Immature natural killer cell (primary cell): Measurements from ENCODE around the gene HSD3B2. TPM values are rescaled to one million over a fixed set of nuclear protein-coding genes. Genes with fewer than 3 reads are reported as not detected.

Experiments used
- DNase-seq, 3 donors: peaks; one replicate each; pipeline ENCODE4 v3.0.0; 2022; ENCODE audit warnings: mixed read lengths in 1 of 3
- H3K27ac Mint-ChIP-seq, 6 donors: one replicate each; pipeline ENCODE4 v1.8.0; 2020; ENCODE audit warnings: mixed read lengths in 6 of 6, mild to moderate bottlenecking in 5 of 6, inconsistent platforms in 4 of 6, moderate library complexity in 3 of 6
- H3K27me3 Mint-ChIP-seq, 3 donors: one replicate each; pipeline ENCODE4 v1.8.0; 2020 to 2021; ENCODE audit warnings: low read depth in 3 of 3, mild to moderate bottlenecking in 3 of 3, mixed read lengths in 3 of 3, moderate library complexity in 3 of 3, inconsistent platforms in 1 of 3
- H3K36me3 Mint-ChIP-seq, 3 donors: one replicate each; pipeline ENCODE4 v1.8.0; 2020; ENCODE audit warnings: mixed read lengths in 3 of 3, inconsistent platforms in 2 of 3, mild to moderate bottlenecking in 2 of 3
- H3K4me1 Mint-ChIP-seq, 2 donors: one replicate each; pipeline ENCODE4 v1.8.0; 2020; ENCODE audit warnings: inconsistent platforms in 2 of 2, mild to moderate bottlenecking in 2 of 2, mixed read lengths in 2 of 2, moderate library complexity in 1 of 2
- H3K4me3 Mint-ChIP-seq, 5 donors: one replicate each; pipeline ENCODE4 v1.8.0; 2020; ENCODE audit warnings: mild to moderate bottlenecking in 5 of 5, mixed read lengths in 5 of 5, inconsistent platforms in 3 of 5, moderate library complexity in 3 of 5
- H3K9me3 Mint-ChIP-seq, 6 donors: one replicate each; pipeline ENCODE4 v1.8.0; 2020; ENCODE audit warnings: mild to moderate bottlenecking in 6 of 6, mixed read lengths in 6 of 6, inconsistent platforms in 4 of 6, moderate library complexity in 3 of 6
- polyA plus RNA-seq, 3 donors: library from polyadenylated mRNA; unstranded; fragments of 300-500 nt; fragmentation: Illumina TruSeq; gene quantifications; one replicate each; pipeline ENCODE4 v1.2.3, GENCODE V29; 2021

The HSD3B2 gene
- polyA plus RNA-seq, 3 donors from 2014 or later = not detected

DNA sequence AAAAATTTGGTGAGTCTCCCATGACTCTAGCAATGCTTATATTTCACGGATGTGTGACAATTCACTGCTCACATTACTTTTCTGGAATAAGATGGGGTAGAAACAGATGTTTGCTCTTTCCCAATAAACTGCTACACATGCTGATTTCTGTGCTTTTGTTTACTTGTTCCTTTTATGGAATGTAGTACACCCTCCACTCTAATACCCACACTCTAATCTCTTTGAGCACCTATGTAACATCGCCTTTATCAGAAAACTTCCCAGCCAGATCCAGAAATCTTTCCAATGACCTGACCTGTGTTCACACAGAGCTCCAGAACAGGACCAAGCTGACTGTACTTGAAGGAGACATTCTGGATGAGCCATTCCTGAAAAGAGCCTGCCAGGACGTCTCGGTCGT, 4.2 kb downstream of the HSD3B2 start:
- Mint-ChIP-seq H3K4me3 (no peak overlapping the region), H3K27ac (no peak overlapping the region), H3K9me3 (peaks cover 0 to 6% (median 0%) of the 10 kb centered on the region in 6 donors), H3K27me3 (peaks cover 0 to 2% (median 2%) of the 10 kb centered on the region in 3 donors), H3K4me1 (no peaks in the 10 kb centered on the region), H3K36me3 (no peaks in the 10 kb centered on the region)
- no peak for DNase-seq

DNA sequence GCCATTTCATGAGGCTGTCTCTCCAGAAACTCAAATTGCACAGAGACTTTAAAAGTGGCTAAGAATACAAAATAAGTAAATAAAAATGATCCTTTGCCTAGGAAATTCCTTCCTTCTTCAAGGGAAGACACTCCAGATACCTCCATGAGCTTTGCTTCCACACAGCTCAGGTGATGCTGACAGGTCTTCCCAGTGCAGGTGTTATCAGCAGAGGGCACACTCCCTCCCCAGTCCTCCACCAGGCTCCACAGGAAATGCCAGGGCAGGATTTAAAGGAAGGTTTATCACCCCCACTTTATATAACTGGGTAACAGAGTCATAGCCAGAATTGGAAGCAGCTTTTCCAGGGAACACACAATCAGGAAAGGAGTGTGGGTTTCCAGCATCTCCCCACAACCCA, 5.7 kb downstream of the HSD3B2 start:
- Mint-ChIP-seq H3K27ac (no peak overlapping the region), H3K4me3 (no peak overlapping the region), H3K9me3 (peaks cover 0 to 6% (median 0%) of the 10 kb centered on the region in 6 donors), H3K27me3 (peaks cover 0 to 2% (median 2%) of the 10 kb centered on the region in 3 donors), H3K4me1 (no peaks in the 10 kb centered on the region), H3K36me3 (no peaks in the 10 kb centered on the region)
- DNase-seq = no peak

DNA sequence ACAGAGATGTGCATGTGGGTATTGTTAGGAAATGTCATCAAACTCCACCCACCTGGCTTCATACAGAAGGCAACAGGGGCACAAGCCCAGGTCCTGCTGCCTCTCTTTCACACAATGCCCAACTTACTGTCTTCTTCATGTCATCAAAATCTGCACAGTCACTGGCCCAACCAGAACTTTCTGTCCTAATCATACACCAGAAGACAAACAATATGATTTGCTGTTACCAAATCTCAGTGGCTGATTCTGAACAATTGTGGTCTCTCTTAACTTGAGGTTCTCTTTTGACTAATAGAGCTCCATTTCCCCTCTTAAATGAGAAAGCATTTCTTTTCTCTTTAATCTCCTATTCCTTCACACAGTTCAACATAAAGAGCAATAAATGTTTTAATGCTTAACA, 7.7 kb downstream of the HSD3B2 start:
- H3K36me3 Mint-ChIP-seq = no peaks in the 10 kb centered on the region
- no peaks in the 10 kb centered on the region for H3K4me1 Mint-ChIP-seq
- H3K9me3 Mint-ChIP-seq = peaks cover 0 to 5% (median 0%) of the 10 kb centered on the region in 6 donors
- no peak overlapping the region for H3K4me3 Mint-ChIP-seq
- no peaks in the 10 kb centered on the region for H3K27me3 Mint-ChIP-seq
- H3K27ac Mint-ChIP-seq = no peak overlapping the region
- DNase-seq = no peak

DNA sequence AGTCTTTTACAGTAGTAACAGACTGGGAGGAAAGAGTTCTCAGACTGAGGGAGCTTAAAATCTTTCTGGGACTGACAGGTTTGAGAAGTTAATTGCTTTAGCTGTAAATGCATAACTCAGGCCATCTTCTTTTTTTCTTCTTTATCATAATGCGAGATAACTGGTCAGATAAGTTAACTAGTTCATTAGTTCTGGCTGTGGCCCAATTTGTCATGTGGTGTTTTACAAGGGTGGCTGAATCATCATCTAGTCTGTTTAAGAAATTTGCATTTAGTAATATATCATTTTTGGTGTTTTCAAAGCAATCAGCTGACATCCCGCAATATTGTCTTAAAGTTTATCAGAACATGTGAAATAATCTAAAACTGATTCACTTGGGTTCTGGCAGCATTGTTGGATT, 14.0 kb downstream of the HSD3B2 start:
- H3K27me3 Mint-ChIP-seq = peaks cover 0 to 10% (median 0%) of the 10 kb centered on the region in 3 donors

DNA sequence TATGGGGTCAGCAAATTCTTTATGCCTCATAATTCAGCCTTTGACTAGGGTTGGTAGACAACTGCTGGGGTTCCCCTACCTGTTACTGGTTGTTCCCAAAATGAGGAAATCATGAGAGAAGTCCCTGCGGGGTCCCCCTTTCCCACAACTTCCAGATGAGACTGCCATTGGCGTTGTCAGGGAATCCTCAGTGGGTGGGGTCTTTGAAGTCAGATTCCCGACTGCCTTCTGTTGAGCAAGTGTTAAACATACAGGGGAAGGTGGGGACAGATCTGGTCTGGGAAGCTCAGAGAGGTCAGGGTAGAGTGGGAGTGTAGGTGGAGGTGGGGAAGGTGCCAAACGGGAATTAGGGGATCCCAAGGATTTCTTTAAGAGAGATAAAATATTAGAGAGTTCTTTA, 14.7 kb downstream of the HSD3B2 start:
- no peak overlapping the region for H3K27ac Mint-ChIP-seq
- H3K4me3 Mint-ChIP-seq = no peak overlapping the region
- peaks cover 0 to 13% (median 3%) of the 10 kb centered on the region in 6 donors for H3K9me3 Mint-ChIP-seq

More for the DNA sequence above, 14.0 kb downstream of the HSD3B2 start:
- peaks cover 0 to 13% (median 3%) of the 10 kb centered on the region in 6 donors for H3K9me3 Mint-ChIP-seq
- no peak overlapping the region for H3K27ac Mint-ChIP-seq
- H3K4me1 Mint-ChIP-seq = no peaks in the 10 kb centered on the region
- DNase-seq = no peak
- H3K36me3 Mint-ChIP-seq = peaks cover 0 to 4% (median 0%) of the 10 kb centered on the region in 3 donors
- H3K4me3 Mint-ChIP-seq = no peak overlapping the region

DNA sequence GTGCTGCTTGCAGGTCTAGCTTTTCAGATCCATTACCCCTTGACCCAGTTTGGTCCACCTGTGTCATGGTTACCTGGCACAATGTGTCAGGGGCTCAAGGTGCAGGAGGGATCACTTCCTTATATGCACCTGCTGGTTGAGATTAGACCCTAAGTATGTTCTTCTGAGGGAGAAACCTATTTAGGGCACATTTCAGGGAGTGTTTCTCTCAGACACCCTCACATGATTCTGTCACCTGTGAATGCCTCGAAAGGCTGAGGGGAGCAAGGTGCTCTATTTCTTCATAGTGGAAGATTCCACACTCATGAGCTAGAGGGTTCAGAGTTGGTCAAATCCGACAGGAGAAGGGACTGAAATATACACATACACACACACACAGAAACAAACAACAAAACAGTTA, 15.5 kb downstream of the HSD3B2 start:
- H3K9me3 Mint-ChIP-seq = peaks cover 0 to 13% (median 3%) of the 10 kb centered on the region in 6 donors
- no peak overlapping the region for H3K4me3 Mint-ChIP-seq
- H3K4me1 Mint-ChIP-seq = no peaks in the 10 kb centered on the region
- DNase-seq = no peak
- no peak overlapping the region for H3K27ac Mint-ChIP-seq
- H3K27me3 Mint-ChIP-seq = peaks cover 0 to 10% (median 0%) of the 10 kb centered on the region in 3 donors
- peaks cover 0 to 4% (median 0%) of the 10 kb centered on the region in 3 donors for H3K36me3 Mint-ChIP-seq

More for the DNA sequence above, 14.7 kb downstream of the HSD3B2 start:
- H3K27me3 Mint-ChIP-seq = peaks cover 0 to 10% (median 0%) of the 10 kb centered on the region in 3 donors
- H3K4me1 Mint-ChIP-seq = no peaks in the 10 kb centered on the region
- DNase-seq = no peak
- H3K36me3 Mint-ChIP-seq = peaks cover 0 to 4% (median 0%) of the 10 kb centered on the region in 3 donors

DNA sequence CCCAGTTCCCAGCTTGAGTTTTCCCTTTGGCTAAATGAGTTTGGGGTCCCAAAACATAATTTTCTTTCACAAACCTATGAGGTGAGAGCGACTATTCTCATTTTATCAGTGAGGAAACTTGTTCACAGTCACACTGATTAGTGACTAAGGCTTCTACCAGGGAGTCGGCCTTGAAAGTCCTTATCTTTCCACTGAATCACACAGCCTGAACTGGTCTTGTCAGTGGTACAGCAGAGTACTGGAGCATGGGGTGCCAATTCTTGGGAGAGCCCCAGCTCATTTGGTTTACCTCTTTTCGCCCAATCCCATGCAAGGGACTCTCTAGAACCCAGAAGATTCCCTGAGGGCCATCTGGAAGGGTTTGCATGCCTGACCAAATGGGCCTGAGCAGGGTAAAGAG, 16.9 kb downstream of the HSD3B2 start:
- Mint-ChIP-seq H3K27ac (no peak overlapping the region), H3K27me3 (peaks cover 0 to 10% (median 0%) of the 10 kb centered on the region in 3 donors), H3K9me3 (peaks cover 0 to 11% (median 3%) of the 10 kb centered on the region in 6 donors), H3K4me1 (no peaks in the 10 kb centered on the region), H3K4me3 (no peak overlapping the region), H3K36me3 (peaks cover 0 to 4% (median 0%) of the 10 kb centered on the region in 3 donors)
- no peak for DNase-seq

DNA sequence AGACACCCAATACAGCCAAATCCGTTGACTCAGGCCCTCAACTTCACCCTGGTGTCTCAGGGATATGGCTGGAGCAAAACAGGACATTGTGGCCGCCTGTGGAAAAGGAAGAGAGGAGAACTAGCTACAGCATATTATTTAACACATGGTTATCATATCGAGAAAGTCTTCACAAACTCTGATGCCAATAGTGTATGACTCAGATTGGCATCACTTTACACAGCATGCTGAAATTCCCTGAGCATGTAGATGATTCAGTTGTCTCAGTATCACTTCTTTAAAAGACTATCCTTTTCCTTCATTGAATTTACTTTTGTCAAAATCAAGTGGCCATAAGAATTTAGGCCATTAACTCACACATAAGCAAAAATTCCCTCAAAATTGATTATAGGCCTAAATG, 20.1 kb downstream of the HSD3B2 start:
- peaks cover 0 to 4% (median 0%) of the 10 kb centered on the region in 3 donors for H3K36me3 Mint-ChIP-seq
- no peak overlapping the region for H3K4me3 Mint-ChIP-seq
- no peaks in the 10 kb centered on the region for H3K4me1 Mint-ChIP-seq
- no peak overlapping the region for H3K27ac Mint-ChIP-seq
- peaks cover 0 to 7% (median 2%) of the 10 kb centered on the region in 3 donors for H3K27me3 Mint-ChIP-seq
- peaks cover 0 to 12% (median 3%) of the 10 kb centered on the region in 6 donors for H3K9me3 Mint-ChIP-seq
- no peak for DNase-seq

DNA sequence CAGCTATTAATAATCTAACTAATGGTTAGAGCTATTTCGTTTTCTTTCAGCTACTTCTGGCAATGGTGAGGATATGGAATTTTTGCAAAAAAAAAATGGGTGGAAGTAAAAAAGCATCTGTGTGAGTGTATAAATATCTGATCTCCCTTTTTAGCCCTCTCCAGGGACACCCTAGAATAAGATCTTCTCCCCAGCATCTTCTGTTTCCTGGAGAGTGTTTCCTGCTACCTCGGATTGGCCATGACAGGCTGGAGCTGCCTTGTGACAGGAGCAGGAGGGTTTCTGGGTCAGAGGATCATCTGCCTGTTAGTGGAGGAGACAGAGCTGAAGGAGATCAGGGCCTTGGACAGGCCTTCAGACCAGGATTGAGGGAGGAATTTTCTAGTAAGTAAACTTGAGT, 23.8 kb downstream of the HSD3B2 start:
- Mint-ChIP-seq H3K27me3 (peaks cover 2 to 7% (median 3%) of the 10 kb centered on the region in 3 donors), H3K9me3 (peaks cover 0 to 10% (median under 1%) of the 10 kb centered on the region in 6 donors), H3K36me3 (no peaks in the 10 kb centered on the region), H3K4me3 (no peak overlapping the region), H3K27ac (no peak overlapping the region), H3K4me1 (no peaks in the 10 kb centered on the region)
- DNase-seq = no peak

DNA sequence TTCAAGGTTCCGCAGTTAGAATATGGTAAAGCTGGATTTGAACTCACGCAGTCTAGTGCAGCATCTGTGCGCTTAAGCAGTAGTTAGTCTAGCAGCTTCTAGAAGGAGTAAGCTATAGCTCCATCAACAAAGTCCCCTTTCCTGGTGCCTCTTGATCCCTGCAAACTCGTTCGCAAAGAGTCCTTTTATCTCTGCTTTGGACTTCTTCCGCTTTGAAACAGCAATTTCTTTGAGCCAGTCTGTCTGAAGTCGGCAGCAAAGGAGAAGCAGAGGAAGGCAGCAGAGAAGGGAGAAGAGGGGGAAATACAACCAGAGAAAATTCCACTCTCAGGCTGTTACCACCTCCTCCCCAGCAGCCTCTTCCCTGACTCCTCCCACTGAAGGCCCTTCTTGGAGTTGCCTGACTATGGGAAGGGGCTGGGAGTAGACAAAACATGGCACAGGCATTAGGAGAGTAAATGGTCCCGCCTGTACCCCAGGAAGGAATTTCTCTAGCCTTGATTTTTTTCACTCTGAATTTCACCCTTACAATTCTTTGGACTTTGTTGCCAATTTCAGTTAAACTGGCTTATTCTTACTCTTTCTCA, 25.9 kb downstream of the HSD3B2 start:
- DNase-seq = no peak
- Mint-ChIP-seq H3K4me3 (no peak overlapping the region), H3K27ac (no peak overlapping the region), H3K9me3 (peaks cover 0 to 12% (median under 1%) of the 10 kb centered on the region in 6 donors), H3K36me3 (no peaks in the 10 kb centered on the region), H3K4me1 (no peaks in the 10 kb centered on the region), H3K27me3 (peaks cover 2 to 6% (median 5%) of the 10 kb centered on the region in 3 donors)

DNA sequence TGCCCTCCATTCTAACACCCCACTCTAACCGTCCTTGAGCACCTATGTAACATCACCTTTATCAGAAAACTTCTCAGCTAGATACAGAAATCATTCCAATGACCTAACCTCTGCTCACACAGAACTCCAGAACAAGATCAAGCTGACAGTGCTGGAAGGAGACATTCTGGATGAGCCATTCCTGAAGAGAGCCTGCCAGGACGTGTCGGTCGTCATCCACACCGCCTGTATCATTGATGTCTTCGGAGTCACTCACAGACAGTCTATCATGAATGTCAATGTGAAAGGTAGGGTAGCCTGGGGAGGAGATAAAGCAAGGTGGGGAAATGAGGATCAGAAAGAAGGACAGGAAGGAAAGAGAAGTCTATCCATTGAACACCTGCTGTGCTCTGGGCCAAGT, 27.8 kb downstream of the HSD3B2 start:
- DNase-seq = no peak
- peaks cover 0 to 14% (median under 1%) of the 10 kb centered on the region in 6 donors for H3K9me3 Mint-ChIP-seq
- no peak overlapping the region for H3K4me3 Mint-ChIP-seq

DNA sequence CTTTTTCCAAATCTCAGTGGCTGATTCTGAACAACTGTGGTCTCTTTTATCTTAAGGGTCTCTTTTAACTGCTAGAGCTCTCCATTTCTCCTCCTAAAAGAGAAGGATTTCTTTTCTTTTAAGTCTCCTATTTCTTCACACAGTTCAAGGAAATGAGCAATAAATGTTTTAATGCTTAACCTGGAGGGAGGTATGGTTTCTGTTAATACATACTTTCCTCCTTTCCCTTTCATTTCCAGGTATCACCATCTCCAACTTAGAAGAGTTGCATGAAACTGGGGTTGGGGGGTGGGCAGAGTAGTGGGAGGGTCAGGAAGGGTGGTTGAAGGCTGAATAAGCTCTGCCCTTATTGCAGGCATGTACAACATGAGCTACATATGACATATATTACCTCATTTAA, 31.4 kb downstream of the HSD3B2 start:
- H3K27ac Mint-ChIP-seq = no peak overlapping the region
- no peaks in the 10 kb centered on the region for H3K4me1 Mint-ChIP-seq
- H3K9me3 Mint-ChIP-seq = peaks cover 0 to 12% (median under 1%) of the 10 kb centered on the region in 6 donors
- no peak overlapping the region for H3K4me3 Mint-ChIP-seq
- no peak for DNase-seq
- H3K27me3 Mint-ChIP-seq = peaks cover 0 to 7% (median 6%) of the 10 kb centered on the region in 3 donors
- no peaks in the 10 kb centered on the region for H3K36me3 Mint-ChIP-seq

More for the DNA sequence above, 27.8 kb downstream of the HSD3B2 start:
- H3K36me3 Mint-ChIP-seq = no peaks in the 10 kb centered on the region
- H3K27me3 Mint-ChIP-seq = peaks cover 0 to 7% (median 6%) of the 10 kb centered on the region in 3 donors
- no peaks in the 10 kb centered on the region for H3K4me1 Mint-ChIP-seq
- no peak overlapping the region for H3K27ac Mint-ChIP-seq

DNA sequence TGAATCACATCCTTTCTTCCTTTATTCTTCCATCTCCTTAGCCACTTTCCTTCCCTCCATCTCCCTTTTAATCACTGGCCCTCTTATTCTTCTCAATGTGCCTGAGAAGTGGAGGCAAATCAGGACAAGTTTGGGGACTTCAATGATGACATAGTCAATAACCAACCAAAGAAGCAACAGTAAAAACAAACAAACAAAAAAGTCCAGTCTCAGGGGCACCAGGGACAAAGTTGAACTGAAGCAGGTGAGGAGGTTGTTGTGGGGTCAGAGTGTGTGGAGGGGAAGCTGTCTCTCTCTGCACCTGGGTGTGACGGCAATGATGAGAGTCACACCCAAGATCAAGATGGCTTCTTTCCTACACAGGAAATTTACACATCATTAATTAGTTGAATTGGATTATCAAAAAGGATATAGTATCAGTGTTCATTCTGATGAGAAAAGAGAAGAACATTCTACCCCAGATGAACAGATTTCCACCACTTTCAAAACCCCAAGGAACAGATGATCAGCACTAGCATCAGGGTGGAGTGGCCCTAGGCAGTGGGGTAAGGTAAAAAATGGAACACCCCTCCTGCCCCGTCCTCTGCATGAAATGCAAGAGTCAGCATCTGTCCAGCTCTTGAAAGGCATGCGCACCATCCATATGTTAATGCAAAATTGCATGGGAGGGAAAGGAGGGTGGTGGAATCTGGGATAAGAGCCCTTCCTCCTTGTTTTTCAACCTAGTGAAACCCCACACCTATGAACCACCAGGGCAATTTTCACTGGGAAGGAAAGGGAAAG, 32.6 kb downstream of the HSD3B2 start:
- H3K4me1 Mint-ChIP-seq = no peaks in the 10 kb centered on the region

DNA sequence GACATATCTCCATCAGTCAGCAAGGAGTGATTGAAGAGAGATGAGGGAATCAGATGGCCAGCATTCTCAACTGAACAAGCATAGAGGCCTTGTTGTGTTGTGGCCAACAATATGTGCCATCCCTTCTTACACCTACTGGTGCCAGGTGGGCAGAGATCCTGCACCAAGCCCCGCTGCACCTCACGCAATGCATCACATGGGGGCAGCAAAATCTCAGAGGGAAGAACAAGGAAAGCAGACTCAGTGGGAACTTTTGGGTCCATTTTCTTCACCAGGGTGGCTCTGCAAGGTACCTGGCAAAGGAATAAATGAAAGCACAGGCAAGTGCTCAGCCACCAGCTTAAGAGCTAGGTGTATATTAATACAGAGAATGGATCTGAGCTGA, 33.2 kb downstream of the HSD3B2 start:
- no peaks in the 10 kb centered on the region for H3K36me3 Mint-ChIP-seq
- no peaks in the 10 kb centered on the region for H3K4me1 Mint-ChIP-seq
- H3K27ac Mint-ChIP-seq = no peak overlapping the region
- peaks cover 0 to 7% (median under 1%) of the 10 kb centered on the region in 6 donors for H3K9me3 Mint-ChIP-seq
- H3K27me3 Mint-ChIP-seq = peaks cover 0 to 7% (median 3%) of the 10 kb centered on the region in 3 donors
- no peak for DNase-seq
- H3K4me3 Mint-ChIP-seq = no peak overlapping the region

More for the DNA sequence above, 32.6 kb downstream of the HSD3B2 start:
- H3K27me3 Mint-ChIP-seq = peaks cover 0 to 7% (median 6%) of the 10 kb centered on the region in 3 donors
- no peak overlapping the region for H3K4me3 Mint-ChIP-seq
- no peak overlapping the region for H3K27ac Mint-ChIP-seq
- peaks cover 0 to 10% (median under 1%) of the 10 kb centered on the region in 6 donors for H3K9me3 Mint-ChIP-seq
- no peak for DNase-seq
- H3K36me3 Mint-ChIP-seq = no peaks in the 10 kb centered on the region
